HG03097 (cell line): ENCODE results near the gene RASGRF1.

Source experiments
- ATAC-seq: cut with Tn5 transposase; IDR thresholded peaks from one replicate; pipeline ENCODE4 v1.9.1; 2021; ENCODE audit not compliant: unreplicated experiment, low FRiP score

Gene RASGRF1

DNA sequence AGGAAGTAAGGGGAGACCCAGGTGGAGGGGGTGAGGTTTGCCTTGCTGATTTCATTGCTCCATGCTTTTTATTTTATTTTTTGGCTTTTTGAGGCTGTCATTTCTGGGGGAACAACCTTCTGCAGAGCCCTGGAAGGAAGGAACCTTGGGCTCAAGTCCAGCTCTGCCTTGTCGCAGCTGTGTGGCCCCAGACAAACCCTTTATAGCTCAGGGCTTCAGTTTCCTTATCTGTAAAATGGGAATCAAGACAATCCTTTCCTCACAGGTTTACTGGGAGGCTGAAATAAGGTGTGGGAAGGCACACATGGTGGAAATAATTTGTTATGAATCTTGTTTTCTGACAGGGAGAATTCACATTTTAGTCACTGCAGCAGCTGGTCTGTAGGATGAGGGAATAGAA lies 100.3 kb downstream of the RASGRF1 start:
- ATAC-seq = no peak

DNA sequence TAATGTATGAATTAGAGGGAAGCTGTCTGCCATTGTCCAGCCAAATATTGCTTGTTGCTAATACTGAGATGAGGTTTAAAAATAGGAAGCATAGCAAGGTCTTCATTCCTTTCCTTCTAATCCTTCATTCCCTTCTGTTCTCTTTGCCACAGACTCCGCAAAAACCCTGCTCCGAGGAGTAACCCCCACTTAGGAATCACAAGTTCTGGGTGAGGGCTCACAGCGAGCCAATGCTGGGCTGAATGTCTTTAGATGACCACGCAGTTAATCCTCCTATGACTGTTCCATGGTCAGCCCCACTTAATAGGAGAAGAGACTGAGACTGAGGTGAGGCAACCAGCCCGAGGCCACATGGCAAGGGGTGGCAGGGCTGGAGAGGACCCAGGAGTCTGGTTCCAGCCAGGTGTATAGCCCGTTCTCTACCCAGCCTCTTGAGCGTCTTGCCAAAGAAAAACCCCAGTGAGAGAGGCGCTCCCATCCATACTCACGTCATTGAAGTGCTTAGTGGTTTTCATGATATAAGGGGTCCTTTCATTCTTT lies 100.8 kb downstream of the RASGRF1 start:
- ATAC-seq = no peak

DNA sequence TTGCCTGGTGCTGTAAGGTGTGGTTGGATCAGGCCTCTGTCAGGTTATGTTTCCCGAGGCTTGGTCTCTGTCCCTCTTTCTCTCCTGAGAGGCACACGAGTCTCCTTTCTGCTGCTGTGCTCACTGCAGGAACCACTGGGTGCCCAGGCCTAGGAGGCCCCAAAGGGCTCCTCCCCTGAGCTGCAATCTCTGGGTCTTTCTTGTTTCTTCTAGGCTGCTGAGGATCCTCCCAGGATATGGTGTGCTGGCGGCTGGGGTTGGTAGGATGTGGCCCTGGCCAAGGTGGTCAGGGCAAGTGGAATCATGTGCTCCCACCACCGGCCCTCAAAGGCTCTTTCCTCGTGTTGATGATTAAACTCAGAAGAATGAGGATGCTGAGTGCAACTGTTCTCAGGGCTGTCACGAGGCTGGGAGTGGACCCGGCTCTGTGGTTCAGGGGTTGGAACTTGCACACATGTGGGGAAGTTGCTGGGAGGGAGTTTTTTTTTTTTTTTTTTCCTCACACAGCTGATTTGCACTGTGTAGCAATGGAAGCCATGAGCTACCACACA lies 102.1 kb downstream of the RASGRF1 start:
- ATAC-seq = peak; percentile 68

DNA sequence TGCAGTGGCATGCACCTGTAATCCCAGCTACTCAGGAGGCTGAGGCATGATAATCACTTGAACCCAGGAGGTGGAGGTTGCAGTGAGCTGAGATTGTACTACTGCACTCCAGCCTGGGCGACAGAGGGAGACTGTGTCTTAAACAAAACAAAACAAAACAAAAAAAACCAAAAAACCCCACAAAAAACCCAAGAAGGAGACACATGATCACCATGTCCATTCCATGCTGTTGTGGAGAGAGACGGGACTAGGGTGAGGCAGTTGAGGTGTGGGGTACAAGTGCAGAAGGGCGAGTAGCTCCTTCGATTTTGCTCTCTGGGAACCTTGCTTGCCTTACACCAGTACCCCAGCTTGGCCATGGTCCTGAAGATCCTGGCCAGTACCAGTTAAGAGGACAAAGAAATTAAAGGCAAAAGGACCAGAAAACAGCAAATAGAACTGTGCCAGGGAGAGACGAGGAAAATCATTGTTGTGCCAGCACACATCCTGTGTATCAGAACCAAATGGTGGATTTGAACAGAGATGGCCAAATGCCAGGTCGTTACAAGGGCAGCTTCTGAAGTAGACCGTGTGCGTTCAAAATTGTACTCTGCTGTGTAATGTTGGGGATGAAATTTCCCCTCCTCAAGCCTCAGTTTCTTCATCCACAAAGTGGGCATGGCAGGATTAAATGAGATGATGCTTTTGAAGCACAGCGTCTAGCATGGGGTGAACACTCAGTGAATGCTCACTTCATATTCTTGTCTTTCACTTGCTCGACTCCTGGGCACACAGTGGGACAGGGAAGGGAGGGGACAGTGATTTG lies 102.8 kb downstream of the RASGRF1 start:
- no peak for ATAC-seq

DNA sequence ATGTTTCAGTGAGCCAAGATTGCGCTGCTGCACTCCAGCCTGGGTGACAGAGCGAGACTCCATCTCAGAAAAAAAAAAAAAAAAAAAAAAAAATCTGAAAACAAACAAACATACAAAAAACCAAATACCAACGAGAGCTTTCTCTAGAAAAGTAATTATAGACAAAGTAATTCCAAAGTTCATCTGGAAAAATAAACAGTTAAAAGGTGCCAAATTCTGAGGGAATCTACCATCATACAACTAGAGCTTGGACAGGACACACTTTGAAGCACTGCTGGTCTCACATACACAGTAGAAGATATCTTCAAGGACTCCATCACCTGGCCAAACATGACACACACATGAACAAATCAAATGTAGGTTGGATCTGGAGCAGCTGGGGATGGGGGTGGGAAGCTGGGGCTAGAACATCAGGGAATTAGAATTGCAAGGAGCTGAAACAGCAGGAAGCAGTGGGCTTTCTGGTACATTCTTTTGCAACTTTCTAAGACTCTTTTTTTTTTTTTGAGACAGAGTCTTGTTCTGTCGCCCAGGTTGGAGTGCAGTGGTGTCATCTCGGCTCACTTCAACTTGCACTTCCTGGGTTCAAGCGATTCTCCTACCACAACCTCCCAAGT lies 104.6 kb downstream of the RASGRF1 start:
- ATAC-seq = no peak

DNA sequence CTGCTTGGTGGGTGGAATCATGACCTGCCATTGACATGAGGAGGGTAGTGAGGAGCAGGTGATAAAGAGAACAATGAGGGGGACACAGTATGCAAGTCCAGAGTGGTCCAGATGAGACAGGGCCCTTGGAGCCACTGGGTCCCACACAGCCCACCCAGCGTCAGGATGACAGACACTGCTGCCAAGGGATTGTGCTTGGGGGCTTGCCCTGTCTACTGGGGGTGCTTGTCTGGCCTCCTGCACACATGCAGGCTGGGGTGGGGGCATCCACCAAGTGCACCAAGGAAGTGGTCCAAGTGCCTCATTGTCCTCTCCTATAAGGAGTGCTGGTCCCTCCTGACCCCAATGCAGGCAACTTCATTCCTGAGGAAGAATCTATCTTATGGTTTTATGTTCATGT lies 106.5 kb downstream of the RASGRF1 start:
- ATAC-seq = no peak

DNA sequence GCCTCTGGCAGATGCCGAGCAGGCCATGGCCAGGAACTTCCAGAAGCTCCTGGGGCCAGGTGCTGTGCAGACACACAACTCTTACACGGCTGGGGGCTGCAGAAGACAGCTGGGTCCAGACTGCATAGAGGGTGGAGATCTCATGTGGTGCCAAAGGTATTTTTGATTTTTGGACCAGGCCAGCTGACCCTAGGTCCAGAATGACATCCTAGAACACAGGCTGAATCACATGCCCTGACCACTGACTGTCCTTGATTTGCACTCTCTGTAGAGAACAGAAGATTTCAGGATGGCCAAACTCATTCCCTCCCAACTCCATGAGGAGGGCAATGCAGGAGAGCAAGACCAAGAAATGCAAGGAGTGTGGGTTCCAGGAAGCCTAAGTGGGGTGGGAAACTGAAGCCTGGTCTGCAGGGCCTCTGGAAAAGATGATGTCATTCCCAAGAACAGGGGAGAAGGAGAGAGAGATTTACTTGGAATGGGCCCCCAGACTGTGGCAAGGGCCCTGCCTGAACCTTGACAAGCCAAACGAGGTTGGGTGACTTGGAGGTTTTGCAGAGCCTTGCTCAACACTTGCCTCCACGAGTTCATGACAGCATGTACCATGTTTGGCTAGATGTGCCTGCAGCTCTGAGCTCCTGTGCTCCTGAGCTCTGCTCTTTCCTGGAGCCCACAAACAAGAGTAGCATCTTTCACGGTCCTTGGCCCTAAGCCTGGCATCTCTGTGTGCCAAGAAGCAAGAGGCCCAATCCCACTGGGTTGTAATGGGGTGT lies 107.2 kb downstream of the RASGRF1 start:
- no peak for ATAC-seq

DNA sequence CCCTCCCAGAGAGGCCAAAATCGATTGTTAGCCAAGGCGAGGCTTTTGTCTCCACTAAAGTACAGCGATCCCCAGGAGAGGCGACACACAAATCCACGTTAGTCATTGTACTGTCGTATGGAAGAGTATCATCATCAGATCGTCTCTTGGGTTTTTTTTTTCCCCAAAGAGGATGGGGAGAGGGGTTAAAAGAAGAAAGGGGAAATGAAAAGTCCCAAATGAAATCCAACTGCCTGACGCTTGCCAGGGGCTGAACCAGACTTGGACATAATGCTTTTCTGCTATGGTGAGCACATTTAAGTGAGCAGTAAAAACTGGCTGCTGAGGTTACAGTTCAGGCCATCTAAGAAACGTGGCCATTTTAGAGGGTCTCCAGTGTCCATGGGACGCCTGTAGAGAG lies 107.8 kb downstream of the RASGRF1 start:
- ATAC-seq = no peak

DNA sequence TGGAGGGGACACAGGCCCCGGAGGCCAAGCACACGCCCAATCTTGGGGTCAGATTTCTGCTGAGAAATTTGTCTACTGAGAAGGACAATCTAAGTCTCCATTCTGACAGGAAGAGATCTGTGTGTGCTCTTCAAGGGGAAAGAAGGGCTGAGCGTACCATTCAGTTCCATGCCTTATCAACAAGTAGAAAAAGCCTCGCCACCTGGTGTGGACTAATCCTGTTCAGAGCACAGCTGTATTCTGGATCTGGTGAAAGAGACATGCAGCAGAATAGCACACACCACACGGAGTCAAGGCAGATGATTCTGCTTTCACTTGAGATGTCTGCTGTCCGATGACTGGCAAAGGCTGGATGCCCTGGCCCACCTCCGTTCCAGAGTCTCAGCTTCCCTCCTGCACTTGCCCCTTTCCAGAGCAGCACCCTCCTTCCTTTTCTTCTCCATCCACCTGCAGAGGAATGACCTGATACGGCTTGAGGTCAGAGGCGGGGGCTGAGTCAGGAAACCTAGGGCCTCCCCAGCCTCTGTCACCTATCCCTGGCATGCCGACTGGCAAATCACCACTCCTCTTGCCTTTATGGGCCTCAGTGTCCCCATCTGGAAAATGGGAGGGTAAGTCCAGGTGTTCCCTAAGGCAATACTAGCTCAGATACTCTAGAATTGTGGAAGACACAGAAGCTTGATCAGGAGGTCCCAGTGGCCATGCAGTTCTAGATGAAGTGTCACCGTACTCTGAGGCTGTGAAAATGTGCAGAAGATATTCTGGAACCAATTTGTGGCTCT lies 108.9 kb downstream of the RASGRF1 start:
- ATAC-seq = no peak

DNA sequence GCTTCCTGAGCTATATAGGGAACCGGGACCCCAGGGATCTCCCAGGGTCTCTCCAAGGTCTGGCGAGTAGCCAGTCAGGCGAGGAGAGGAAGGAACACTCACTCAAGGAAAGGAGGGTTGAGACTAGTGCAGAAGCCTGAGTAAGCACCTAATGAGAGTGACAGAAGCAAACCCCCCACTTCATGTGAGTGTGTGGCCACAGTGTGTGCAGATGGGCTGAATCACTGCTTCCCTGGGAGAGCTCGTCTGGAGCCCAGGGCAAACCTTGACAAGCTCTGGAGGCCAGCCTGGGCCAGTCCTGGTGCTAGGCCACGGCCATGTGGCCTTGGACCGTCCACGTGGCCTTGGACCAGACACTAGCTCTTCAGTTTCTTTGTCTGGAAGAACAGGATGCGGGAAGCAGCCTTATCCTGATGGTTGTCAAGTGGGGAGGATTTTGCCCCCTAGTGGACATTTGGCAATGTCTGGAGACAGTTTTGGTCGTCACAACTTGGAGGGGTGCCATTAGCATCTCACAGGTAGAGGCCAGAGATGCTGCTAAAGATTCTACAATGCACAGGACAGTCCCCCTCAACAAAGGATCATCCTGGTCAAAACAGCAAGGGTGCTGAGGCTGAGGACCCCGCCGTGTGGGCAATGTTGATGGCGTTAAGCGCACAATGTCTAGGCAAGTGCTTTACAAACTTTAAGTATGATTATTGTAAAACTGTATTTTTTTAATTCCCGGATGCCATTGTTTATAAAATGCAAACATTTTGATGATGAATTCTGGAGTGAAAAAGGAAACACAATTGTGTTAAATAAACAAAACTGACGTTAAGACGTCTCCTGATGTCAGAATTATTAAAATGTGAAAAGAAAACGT lies 110.9 kb downstream of the RASGRF1 start:
- ATAC-seq = no peak

DNA sequence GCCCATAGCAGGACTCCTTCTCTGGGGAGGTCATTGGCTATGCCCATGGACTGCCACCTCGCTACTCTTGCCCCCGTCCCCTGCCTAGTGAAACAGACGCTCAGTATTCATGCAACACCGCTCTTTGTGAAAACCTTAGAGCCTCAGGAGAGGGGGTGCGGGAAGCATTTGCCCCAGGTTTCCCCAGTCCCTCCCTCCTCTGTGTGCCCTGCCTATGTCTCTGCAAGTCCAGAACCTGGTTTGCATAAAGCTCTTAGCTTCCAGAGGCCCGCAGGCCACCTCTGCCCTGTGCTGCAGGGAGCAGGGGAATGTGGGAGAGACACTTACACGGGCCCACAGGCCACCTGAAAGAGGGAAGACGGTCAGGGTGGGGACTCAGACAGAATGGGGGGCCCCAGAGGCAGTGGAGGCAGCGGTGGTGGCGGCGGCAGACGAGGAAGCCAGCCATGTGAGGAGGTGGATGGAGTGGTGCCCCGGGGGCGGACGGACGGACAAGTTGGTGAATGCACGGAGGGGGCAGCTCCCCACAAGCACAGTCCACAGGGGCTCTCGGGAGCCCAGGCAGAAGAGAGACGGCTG lies 111.9 kb downstream of the RASGRF1 start:
- no peak for ATAC-seq

DNA sequence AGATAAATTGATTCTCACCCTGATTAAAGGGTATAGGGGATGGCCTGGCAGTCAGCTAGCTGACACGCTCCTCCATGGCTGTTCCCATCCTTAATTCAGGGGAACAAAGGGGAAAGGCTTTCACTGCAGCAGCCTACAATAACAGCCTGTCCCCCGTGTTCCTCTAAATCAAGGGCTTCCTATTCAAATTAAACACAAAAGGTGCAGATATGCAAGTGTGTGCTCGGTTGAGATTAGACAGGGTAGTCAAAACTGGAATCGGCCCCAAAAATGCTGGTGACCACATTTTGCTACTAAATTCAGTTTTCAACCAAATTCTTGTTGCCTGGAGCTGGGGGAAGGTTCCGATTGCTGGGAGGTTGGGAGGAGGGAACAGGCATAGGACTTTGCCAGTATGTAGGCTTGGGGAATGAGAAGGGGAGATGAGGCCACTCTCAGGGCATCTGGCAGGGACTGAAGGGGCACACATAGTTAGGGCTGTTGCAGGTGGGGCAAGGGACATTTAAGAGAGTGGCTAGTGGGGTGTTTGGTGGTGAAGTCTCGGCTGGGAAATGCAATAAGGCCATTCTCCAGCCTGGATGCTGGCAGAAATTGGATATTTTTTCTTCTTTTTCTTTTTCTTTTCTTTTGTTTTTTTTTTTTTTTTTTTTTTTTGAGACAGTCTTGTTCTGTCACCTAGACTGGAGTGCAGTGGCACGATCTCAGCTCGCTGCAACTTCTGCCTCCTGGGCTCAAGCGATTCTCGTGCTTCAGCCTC lies 112.8 kb downstream of the RASGRF1 start:
- peak; percentile 10 for ATAC-seq

DNA sequence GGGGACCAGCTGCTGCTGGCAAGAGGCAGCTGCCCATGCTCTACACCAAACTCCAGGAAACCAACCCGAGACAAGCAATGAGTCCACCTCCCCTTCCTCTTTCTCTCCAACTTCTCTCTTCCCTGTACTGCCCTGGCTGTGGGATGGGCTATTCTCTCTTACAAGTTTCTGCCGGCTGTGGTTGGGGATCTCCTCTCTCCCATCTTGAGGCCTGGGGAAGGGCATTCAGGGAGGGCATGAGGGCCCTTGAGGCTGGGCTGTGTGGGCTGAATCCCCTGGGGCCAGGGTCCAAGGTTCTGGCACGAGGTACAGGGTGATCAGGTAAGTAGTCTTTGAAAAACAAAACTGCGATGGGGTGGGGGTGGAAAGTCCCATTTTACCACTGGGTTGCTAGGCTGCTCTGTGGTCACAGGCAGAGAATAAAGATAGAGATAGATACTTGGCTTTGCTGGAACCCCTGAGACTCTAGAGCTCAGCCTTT lies 113.4 kb downstream of the RASGRF1 start:
- ATAC-seq = peak; percentile 64

DNA sequence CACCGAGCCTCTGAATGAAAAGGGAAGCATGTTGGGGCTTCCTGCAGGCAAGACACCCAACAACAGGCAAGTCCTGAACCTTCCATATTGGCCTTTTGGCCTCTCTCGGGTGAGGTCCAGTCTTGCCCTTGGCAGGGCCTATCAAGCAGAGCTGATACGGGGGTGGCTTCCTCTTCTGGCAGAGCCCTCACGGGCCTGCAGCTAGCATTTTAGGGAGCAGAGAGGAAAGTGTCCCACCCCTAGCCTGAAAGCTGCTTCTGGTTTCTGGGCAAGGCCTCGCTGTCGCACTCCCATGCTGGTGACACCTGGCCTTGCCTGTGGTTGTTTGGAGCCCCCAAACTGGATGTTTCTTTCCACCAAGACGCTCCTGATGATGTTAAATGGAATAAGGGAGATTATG lies 113.9 kb downstream of the RASGRF1 start:
- ATAC-seq = no peak

DNA sequence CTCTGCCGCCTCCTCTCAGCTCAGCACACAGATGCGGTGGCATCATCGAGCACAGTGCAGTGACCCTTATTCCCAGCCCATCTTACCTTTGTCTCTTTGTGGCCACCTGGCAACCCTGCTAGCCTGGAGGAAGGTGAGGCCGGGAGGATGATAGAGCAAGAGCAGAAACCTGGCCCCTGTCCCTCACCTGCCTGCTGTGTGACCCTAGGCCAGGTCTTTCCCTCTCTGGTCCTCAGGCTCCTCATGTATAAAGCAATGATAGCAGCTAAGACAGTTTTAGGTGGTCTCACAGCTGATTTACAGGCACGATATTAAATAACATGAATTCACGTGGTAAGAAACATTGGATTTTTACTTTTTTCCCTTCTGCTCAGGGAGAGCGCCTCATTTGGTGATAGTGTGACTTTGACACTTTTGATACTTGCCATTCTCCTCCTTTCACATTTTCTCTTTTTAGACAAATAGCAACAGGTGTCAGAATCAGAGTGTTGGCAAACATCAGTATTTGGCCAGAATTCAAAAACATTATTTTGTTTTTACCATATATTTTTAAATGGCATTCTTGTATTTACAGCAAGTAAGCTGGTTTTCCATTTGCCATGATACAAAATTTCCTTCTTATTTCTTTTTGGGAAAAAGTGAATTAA lies 116.2 kb downstream of the RASGRF1 start:
- ATAC-seq = no peak

DNA sequence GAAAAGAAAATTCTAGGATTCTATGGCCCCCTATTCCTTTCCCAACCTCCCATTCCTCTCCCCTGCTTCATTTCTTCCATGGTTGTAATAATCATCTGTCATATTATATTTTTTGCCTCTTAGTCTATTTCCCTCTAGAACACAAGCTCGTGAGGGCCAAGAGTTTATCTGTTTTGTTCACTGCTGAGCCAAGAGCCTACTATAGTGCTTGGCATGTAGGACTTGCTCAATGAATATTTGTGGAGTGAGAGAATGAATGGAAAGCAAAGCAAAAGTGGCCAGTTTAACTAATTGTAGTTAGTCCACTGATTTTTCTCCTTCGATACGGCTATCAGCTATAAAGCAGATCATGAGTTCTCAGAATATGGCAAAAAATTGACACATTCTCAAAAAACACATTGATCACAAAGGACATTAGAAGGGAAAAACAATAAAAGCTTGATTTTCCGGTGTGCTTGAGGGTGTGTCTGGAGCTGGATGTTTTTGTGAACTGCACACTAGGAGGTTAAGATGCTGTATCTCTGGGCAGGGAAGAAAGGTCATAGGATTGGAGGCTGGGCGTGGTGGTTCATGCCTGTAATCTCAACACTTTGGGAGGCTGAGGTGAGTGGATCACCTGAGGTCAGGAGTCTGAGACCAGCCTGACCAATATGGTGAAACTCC lies 120.8 kb downstream of the RASGRF1 start:
- no peak for ATAC-seq
